ENCODE data around the gene CEACAM5.
A peak's percentile ranks its signal among the peaks of the same experiment; 100 is the strongest.
"Not testable (repeated sequence)": the region's sequence is repeated elsewhere in the genome, so short reads cannot be mapped to it uniquely, and the experiment has no call there.

The CEACAM5 gene

DNA sequence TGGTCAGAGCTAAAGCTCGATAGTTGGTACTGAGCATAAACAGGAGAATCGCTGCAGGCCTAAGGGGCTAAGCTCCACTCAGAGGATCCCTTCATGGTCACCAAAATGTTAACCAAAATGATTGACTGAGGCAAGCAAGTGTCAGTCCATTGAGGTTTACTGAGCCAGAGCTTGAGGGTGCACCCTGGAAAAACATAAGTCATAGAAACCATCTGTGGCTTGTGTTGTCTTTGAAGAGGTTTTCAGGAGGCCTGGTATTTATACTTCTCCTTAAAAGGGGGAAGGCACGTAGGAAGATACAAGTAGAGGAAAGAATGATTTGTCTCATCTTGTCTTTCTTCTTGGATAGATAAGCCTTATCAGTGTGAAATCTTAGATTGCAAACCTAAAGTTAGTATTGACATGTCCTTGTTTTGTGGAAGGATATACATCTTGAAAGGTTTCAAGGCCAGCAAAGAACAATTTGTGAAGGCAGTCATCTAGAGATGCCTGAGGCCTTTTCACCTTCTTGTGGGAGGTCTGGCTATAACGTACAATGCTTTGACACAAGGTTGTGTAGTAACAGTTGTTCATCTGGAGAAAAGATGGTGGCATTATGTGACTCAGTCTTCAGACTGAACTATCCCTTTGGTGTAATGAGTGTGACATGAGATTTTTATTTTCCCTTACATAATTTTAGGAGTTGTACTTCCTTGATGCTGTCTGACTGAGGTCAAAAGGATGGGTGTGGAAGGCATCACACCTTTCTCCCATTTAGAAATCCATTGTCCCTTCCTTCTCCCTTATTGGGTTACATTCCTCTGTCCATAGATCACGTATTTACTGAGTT is 32.2 kb downstream of the CEACAM5 start:
- no peak for DNase-seq (ENCODE audit: low read depth, low spot score)

GRCh38 chr19:41741244-41741554 is 32.8 kb downstream of the CEACAM5 start:
- no peak for DNase-seq (ENCODE audit: low read depth, low spot score)

GRCh38 chr19:41744850-41745249 is 36.4 kb downstream of the CEACAM5 start:
- DNase-seq (ENCODE audit: low read depth, low spot score) = no peak

DNA sequence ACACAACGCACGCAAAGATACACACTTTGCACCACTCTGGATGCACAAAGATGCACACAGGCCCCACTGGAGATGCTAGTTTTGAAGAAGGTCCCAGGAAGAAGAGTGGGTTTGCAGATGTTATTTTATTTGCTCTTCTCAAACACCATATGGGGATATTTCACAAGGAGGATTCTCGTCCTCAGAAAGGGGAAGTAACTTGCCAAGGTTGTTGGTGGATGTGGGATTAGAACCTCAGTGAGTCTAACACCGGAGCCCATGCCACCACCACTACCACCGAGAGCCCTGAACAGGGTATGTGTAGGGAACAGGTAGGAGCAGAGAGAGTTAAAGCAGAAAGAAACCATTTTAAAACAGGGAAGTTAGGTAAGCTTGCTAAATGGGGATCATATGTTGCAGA is 37.3 kb downstream of the CEACAM5 start:
- DNase-seq (ENCODE audit: low read depth, low spot score) = no peak

GRCh38 chr19:41746593-41747227 is 38.3 kb downstream of the CEACAM5 start:
- peak; percentile 13 for DNase-seq (ENCODE audit: low read depth, low spot score)

DNA sequence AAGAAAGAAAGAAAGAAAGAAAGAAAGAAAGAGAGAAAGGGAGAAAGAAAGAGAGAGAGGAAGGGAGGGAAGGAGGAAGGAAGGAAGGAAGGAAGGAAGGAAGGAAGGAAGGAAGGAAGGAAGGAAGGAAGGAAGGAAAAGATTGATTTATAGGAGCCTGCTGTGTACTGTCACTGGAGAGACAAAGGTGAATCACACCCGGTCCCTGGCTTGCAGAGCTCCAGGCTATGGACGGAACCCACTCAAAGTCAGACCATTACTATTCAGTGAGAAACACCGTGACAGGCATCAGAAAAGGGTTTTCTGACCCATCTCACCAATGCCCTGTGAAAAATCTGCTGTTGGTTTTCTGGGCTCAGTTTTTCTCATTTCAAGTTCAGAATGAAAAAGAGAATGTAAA is 39.6 kb downstream of the CEACAM5 start:
- no peak for DNase-seq (ENCODE audit: low read depth, low spot score)

DNA sequence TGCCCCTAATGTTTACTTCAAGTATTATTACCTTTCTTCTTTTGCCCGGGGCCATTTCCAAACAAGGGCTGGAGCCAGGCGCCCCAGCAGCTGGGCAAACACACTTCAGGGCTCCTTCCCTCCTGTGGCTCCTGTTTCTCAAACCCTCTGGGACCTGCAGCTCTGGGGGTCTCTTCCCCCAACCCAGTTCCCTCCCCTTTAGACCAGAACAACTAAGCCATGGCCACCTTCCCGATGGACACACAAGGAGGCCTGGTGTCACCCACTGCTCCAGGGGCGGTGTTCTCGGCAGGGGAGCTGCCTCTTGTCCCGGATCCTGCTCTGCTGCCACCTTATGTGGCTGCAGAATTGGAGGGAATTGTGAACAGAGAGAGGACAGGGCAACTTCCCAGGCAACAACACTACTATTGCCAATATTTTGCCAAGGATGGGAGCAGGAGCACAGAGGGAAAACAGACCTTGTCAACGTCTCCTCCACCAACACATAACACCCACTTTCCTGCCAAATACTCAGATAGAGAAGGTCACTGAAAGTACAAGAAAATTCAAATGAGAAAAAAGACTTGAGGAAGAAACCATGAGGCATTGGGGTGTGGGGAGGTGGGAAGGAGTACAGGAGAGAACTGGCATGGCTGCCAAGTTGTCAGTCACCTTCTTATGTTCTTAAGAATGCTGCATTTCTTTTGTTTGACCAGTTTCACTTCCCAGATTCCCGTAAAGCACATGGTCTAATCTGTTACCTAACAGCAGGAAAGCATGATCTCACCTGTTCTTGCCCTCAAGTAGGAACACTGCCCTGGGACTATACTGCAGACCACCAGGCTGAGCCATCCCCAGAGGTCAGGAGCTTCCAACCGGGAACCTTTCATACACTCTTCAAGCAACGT is 42.1 kb downstream of the CEACAM5 start:
- DNase-seq (ENCODE audit: low read depth, low spot score) = not testable (repeated sequence)

- peak; percentile 55 for DNase-seq (ENCODE audit: low read depth, low spot score)
These were observed 44.7 kb downstream of the CEACAM5 start for GRCh38 chr19:41753159-41753558.

DNA sequence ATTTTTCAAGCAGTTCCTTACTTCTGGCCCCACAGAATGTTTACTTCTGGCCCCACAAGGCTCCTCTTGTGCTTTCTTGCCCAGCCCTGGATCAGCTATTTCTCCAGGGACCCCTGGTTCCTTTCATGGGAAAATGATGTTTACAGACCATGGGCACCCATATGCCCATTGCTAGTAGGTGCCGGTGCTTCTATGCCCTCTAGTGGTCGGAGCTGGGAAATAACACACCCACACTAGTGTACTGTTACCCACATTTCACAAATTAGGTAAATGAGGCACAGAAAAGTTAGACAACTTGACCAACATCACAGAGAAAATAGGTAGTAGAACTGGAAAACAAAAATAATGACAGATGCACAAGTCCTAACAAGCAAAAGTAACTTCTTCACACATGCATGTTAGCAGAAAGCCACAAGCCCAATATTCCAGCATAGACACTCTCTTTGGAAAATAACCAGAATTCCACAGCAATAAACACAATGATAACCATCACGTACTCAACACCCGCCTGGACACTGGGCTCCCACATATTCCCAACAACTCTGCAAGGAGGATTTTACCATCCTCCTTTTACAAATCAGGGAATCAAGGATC is 45.6 kb downstream of the CEACAM5 start:
- DNase-seq (ENCODE audit: low read depth, low spot score) = peak; percentile 35

GRCh38 chr19:41755328-41755913 is 47.0 kb downstream of the CEACAM5 start, which contains the start of gene CEACAM6:
Gene CEACAM6, plus strand, starts transcription at chr19:41755530. Its CDS starts 109 bp downstream, at chr19:41755639.
- DNase-seq (ENCODE audit: low read depth, low spot score) = no peak

- DNase-seq (ENCODE audit: low read depth, low spot score) = no peak
These were observed 50.4 kb downstream of the CEACAM5 start for GRCh38 chr19:41758846-41759245.

DNA sequence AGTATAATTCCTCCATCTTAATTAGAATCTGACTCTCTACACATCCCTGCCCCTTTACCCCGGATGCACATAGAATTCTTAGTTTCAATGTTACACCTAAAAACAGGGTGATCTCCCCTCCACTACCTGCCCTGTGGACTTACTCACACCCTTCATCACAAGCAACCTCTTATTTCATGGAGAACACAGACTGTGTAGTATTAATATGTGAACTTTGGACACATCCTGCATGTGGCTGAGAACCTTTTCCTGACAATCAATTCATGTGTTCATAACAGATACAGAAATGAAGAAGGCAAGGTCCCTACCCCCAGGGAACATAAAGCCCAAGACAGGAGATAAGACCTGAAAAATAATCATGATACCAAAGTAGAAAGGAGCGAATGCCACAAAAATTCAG is 58.7 kb downstream of the CEACAM5 start:
- no peak for DNase-seq (ENCODE audit: low read depth, low spot score)

- not testable (repeated sequence) for DNase-seq (ENCODE audit: low read depth, low spot score)
These were observed 59.7 kb downstream of the CEACAM5 start for GRCh38 chr19:41768105-41768504.

DNA sequence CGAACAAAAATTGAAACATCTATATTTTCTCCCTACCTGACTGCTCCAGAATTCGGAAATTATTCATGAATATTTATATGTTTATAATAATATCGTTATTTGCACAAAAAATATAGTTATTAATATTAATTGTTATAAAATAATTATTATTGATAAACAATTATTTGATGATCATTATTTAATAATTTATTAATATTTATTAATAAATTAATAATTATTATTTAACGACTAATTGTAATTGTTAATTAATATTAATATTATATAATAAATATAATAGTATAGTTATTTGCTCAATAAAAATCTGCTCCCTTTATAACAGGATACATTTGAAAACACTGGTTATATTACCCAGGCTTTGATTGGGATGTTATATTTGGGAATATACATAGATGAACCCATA is 61.2 kb downstream of the CEACAM5 start:
- DNase-seq (ENCODE audit: low read depth, low spot score) = no peak

- DNase-seq (ENCODE audit: low read depth, low spot score) = no peak
These were observed 63.0 kb downstream of the CEACAM5 start for GRCh38 chr19:41771410-41771809.

DNA sequence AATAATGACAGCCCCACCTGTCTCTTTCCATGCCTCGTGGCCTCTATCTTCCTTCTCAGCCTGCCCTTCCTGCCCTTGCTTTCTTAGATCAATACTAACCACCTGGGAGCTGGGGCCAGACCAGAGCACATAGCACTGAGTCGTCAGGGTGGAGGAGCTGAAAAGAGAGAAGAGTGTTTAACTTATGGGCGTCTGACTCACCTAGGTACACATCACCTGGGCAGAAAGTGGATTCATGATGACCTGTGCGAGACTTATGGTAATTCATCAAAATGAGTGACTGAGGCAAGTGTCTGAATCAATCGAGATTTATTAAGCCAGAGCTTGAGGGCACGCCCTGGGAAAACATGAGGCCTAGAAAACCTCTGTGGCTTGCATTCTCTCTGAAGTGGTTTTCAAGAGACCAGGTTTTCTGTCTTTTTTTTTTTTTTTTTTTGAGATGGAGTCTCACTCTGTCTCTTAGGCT is 66.1 kb downstream of the CEACAM5 start:
- peak; percentile 11 for DNase-seq (ENCODE audit: low read depth, low spot score)

DNA sequence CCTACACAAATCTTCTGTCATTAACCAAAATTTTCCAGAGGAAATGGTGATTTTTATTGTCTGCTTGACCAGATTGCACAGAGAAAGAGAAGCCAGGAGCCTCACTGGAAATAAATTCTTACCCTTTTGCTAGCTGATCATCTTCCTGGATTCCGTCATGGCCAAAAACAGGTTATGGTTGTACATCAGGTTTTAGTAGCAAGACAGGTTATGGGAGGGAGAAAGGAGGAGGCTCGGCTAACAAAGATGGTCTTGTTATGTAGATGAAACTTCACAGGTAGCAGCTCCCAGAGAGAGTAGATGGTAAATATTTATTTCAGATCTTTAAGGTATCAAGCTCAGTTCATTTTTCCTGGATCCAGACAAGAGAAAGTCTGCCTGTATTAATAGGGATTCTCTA is 68.3 kb downstream of the CEACAM5 start:
- DNase-seq (ENCODE audit: low read depth, low spot score) = no peak
